Right ventricle myocardium superior (tissue), 1 donor: ENCODE measurements around the gene DNAJC3. TPM values are rescaled to one million over a fixed set of nuclear protein-coding genes. Genes with fewer than 3 reads are reported as not detected.
A peak's percentile ranks its signal among the peaks of the same experiment; 100 is the strongest.
"Not testable (repeated sequence)": the region's sequence is repeated elsewhere in the genome, so short reads cannot be mapped to it uniquely, and the experiment has no call there.

Experiments used
- ATAC-seq: fragments of 200-7000 bp; cut with Tn5 transposase; one replicate; pipeline ENCODE4 v1.9.1; 2020; ENCODE audit warnings: mild to moderate bottlenecking; ENCODE audit not compliant: poor library complexity
- DNase-seq: peaks from one replicate; pipeline ENCODE4 v3.0.0-alpha.2; 2020
- intact Hi-C: fragments of 100-400 bp; cut with DNase I; formaldehyde crosslinking; loops from one replicate; pipeline ENCODE4 v1.11.2; 2022
- total RNA-seq: library from RNA; stranded (reverse); fragmentation: NEBNext Ultra II Directional; extraction: Animal tissue kit (Norgen Biotek cat#: 25700); gene quantifications from one replicate; pipeline ENCODE4 v1.2.1, GENCODE V29; 2021
- donor health status: DM: no; HTN: yes; CAD: no; lungs with severe emphysema.

Gene DNAJC3
- total RNA-seq, 1 donor from 2014 or later = 26.2 TPM

DNA sequence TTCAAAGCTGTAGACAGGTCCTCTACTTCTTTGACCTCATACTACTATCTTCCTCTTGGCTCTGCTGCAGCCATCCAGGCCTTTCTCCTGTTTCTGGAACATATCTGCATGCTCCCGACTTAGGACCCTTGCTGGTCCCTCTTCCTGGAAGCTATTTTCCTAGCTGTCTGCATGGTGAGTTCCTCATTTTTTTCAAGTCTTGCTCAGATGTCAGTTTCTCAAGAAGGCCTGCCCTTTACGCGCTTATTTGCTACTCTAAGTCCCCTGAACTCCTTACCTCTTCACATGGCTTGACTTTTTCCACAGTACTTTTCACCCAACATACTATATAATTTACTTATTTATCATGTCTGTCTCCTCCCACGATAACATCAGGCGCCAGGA is 31.4 kb downstream of the DNAJC3 start:
- intact Hi-C loops = no loop called here
- ATAC-seq (peak; percentile 25), DNase-seq (no peak)

GRCh38 chr13:95708811-95709500 is 32.0 kb downstream of the DNAJC3 start:
- intact Hi-C loops = no loop called here
- ATAC-seq = no peak
- DNase-seq = no peak

DNA sequence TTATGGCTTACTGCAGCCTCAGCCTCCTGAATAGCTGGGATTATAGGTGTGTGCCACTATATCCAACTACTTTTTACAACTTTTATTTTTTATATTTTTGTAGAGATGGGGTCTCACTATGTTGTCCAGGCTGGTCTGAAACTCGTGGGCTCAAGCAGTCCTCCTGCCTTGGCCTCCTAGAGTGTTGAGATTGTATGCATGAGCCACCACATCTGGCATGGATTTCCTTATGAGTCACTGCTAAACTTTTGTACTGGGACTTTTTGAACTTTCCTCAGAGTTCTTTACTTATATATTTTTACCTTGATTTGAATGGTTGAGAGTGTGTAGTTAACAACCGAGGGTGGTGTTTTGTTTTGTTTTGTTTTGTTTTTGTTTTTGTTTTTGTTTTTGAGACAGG is 33.4 kb downstream of the DNAJC3 start:
- DNase-seq (no peak), ATAC-seq (no peak)
- intact Hi-C loops = no loop called here

DNA sequence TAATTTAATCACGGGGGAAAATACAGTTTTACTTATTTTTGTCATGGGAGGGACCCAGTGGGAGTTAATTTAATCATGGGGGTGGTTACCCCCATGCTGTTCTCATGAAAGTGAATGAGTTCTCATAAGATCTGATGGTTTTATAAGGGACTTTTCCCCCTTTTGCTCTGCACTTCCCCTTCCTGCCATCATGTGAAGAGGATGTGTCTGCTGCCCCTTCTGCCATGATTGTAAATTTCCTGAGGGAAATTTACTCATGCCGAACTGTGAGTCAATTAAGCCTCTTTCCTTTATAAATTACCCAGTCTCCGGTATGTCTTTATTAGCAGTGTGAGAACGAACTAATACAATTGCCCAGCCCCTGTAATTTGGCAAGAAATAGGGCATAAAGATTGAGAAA is 35.9 kb downstream of the DNAJC3 start:
- not testable (repeated sequence) for ATAC-seq

DNA sequence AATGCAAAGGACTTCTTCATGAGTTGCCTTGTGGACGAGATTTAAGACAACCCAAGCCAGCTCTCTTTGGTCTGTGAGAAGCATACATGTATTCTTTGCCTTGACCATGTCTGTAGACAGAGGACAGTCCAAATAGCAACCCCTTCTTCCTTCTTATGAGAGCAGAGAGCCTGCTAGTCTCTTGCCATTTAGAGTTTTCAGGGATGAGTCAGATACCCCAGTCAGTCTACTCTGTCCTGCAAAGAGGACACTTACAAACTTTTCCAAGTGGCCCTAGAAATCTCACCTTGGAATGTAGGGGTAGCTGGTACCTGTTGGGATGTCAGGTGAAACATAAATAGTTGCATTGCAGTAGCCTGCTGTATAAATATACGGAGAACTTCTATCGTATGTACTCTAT is 36.7 kb downstream of the DNAJC3 start:
- ATAC-seq (no peak), DNase-seq (no peak)
- intact Hi-C loops = no loop called here

More for the DNA sequence above, 35.9 kb downstream of the DNAJC3 start:
- DNase-seq, intact Hi-C loops: not testable (repeated sequence)

- intact Hi-C loops = no loop called here
- no peak for DNase-seq
- ATAC-seq = no peak
Measured at GRCh38 chr13:95714142-95714832, 37.3 kb downstream of the DNAJC3 start.

DNA sequence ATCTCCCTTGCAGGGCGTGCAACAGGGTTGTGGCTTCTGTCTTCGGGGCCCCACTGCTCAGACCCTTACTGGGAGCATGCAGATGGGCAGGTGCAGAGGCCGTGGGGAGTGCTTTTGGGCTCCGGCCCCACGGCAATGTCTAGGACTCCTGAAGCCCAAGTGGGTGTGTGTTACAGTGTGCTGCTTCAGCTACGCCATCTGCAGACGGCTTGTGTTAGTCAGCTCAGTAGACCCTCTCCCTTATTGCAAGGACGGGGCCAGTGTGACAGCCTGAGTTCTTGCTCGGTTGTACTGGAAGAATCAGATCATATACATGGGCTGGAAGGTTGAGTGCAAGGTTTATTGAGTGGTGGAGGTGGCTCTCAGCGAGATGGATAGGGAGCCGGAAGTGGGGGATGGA is 39.3 kb downstream of the DNAJC3 start:
- intact Hi-C loops = no loop called here
- ATAC-seq (no peak), DNase-seq (no peak)

- intact Hi-C loops = no loop called here
- DNase-seq = no peak
- ATAC-seq = no peak
Measured at GRCh38 chr13:95722241-95722640, 45.3 kb downstream of the DNAJC3 start.

GRCh38 chr13:95723438-95723837 is 46.5 kb downstream of the DNAJC3 start:
- no peak for DNase-seq
- no peak for ATAC-seq
- intact Hi-C loops = no loop called here

DNA sequence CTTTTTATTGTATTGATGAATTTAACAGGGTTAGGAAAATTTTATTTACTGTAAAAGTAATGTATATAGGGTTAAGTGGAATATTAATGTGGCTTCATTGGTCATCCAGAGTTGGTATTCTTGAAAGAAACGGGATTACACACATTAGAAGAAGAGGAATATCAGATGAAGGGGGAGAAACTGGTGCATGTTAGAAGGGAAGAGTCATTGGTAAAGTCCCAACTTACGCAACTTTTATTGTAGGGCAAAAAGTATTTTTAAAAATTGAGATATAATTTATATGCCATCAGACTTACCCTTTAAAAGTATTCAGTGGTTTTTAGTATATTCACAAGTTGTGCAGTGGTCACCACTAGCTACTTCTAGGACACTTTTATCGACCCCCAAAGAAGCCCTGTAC is 47.3 kb downstream of the DNAJC3 start:
- intact Hi-C loops = no loop called here
- DNase-seq = no peak
- ATAC-seq = no peak

DNA sequence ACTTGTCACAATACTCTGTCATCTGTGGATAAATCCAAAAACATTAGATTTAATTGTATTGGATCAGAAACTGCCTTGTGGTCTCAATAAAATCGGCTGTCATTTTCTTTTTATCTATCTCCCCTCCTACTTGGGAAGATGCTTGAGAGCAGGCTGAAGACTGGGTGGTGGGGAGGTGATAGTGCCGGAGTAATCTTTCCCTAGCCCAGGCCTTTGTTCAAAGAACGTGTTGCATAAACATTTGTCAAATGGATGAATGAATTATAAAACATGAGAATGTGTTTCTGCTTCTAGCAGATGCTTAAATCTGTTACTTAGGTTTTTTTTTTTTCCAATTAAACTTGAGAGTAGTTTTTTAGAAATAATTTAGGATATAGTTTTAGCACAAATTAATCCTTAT is 49.9 kb downstream of the DNAJC3 start:
- intact Hi-C loops = no loop called here
- no peak for DNase-seq
- no peak for ATAC-seq

DNA sequence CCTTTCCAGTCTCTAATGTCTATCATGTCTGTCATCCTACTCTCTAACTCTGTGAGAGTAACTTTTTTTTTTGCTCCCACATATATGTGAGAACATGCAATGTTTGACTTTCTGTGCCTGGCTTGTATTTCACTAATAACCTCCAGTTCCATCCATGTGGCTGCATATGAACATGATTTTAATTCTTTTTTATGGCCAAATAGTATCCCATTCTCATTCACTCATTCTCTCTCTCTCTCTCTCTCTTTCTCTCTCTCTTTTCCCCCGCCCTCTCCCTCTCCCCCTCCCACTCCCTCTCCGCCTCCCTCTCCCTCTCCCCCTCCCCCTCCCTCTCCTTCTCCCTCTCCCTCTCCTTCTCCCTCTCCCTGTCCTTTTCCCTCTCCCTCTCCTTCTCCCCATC is 52.0 kb downstream of the DNAJC3 start:
- ATAC-seq (no peak), DNase-seq (no peak)
- intact Hi-C loops = no loop called here

DNA sequence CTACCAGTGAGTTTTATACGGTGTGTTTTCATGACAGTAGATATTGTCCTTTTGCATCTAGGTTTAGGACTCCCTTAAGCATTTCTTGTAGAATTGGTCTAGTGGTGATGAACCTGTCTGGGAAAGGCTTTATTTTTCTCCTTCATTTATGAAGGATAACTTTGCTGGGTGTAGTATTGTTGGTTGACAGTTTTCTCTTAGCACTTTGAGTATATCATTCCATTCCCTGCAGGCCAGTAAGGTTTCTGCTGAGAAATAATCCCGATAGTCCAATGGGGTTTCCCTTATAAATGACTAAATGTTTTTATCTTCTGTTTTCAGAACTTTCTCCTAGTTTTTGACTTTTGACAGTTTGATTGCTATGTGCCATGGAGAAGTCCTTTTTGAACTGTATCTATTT is 57.2 kb downstream of the DNAJC3 start:
- DNase-seq = no peak
- intact Hi-C loops = no loop called here
- ATAC-seq = no peak

- ATAC-seq, intact Hi-C loops, DNase-seq: not testable (repeated sequence)
Measured at GRCh38 chr13:95740071-95740978, 63.4 kb downstream of the DNAJC3 start.

DNA sequence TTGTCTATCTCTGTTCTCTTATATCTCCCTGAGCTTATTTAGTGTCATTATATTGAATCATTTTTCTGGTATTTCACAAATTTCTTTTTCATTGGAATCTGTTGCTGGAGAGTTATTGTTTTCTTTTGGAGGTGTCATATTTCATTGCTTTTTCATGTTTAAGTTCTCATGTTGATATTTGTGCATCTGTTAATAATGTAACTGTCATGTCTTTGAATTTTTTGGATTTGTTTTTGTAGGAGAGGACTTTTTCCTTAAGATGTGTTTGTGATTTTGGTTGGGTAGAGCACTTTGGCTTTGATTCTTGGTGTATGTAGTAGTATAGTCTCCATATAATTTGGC is 64.0 kb downstream of the DNAJC3 start:
- ATAC-seq = no peak
- DNase-seq = no peak
- intact Hi-C loops = no loop called here

- ATAC-seq (no peak), DNase-seq (no peak)
- intact Hi-C loops = no loop called here
Measured at GRCh38 chr13:95741584-95742563, 64.9 kb downstream of the DNAJC3 start.

GRCh38 chr13:95743192-95743591 is 66.3 kb downstream of the DNAJC3 start:
- no peak for ATAC-seq
- intact Hi-C loops = no loop called here
- DNase-seq = no peak

DNA sequence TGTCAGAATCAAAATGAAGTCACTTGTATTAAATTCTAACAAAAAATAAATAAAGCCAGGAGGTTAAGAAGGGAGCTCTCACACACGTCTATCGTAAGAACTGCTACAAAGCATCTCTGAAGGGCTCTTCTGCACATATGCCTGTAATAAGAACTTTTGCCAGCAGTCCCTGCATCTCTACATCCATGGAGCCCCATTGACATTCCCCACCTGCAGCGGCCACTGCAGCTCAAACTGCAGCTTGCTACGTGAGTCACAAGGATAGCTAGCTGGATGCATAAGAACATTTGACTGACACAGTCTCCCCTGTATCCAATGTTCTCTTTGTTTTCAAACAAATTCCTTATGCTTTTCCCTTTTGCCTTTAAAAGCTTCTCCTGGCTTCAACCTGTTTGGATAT is 68.3 kb downstream of the DNAJC3 start:
- ATAC-seq = no peak
- DNase-seq = no peak
- intact Hi-C loops = no loop called here

GRCh38 chr13:95745752-95746151 is 68.8 kb downstream of the DNAJC3 start:
- DNase-seq (no peak), ATAC-seq (peak; percentile 38)
- intact Hi-C loops = no loop called here
